HUES6 (cell line): ENCODE results near the gene TNN.
A peak's percentile ranks its signal among the peaks of the same experiment; 100 is the strongest.

Experiments used
- H3K27ac ChIP-seq: 2 replicates; pipeline ENCODE4 v1.7.0; 2013; ENCODE audit warnings: low read depth, mild to moderate bottlenecking, low read length, inconsistent platforms
- H3K27me3 ChIP-seq: 2 replicates; pipeline ENCODE4 v1.6.1; 2013; ENCODE audit warnings: low read length; ENCODE audit not compliant: control insufficient read depth, insufficient read depth
- H3K36me3 ChIP-seq: 2 replicates; pipeline ENCODE4 v1.6.1; 2013; ENCODE audit warnings: low read length; ENCODE audit not compliant: control insufficient read depth, insufficient read depth
- H3K4me1 ChIP-seq: 2 replicates; pipeline ENCODE4 v1.6.1; 2013; ENCODE audit warnings: low read length; ENCODE audit not compliant: control insufficient read depth, insufficient read depth
- H3K4me3 ChIP-seq: 2 replicates; pipeline ENCODE4 v1.5.1; 2013; ENCODE audit warnings: low read depth, low read length
- H3K9ac ChIP-seq: one replicate; pipeline ENCODE4 v1.6.1; 2013; ENCODE audit warnings: mild to moderate bottlenecking, low read length
- H3K9me3 ChIP-seq: 2 replicates; pipeline ENCODE4 v1.6.1; 2013; ENCODE audit warnings: low read depth, low read length; ENCODE audit not compliant: control insufficient read depth, insufficient read depth

Gene TNN

GRCh38 chr1:175192630-175193526 lies 125.2 kb downstream of the TNN start, which contains the start of gene KIAA0040:
Gene KIAA0040 (minus strand): TSS chr1:175192776. CDS start chr1:175161013, 31,763 bp downstream.
- Histone ChIP-seq H3K9ac (peak within 1 kb of the TSS; percentile 56), H3K9me3 (no peaks in the 10 kb centered on the region), H3K36me3 (no peaks in the 10 kb centered on the region), H3K27me3 (peaks cover 49% of the 10 kb centered on the region), H3K4me3 (peak within 1 kb of the TSS; percentile 89), H3K4me1 (peaks cover 6% of the 10 kb centered on the region), H3K27ac (no peak within 1 kb of the TSS)

GRCh38 chr1:175193527-175193910 lies 125.9 kb downstream of the TNN start:
- Histone ChIP-seq H3K9me3 (no peaks in the 10 kb centered on the region), H3K4me1 (peaks cover 6% of the 10 kb centered on the region), H3K27ac (no peak overlapping the region), H3K36me3 (no peaks in the 10 kb centered on the region), H3K27me3 (peaks cover 49% of the 10 kb centered on the region), H3K4me3 (peak overlapping the region; percentile 89), H3K9ac (no peak overlapping the region)

GRCh38 chr1:175195281-175195680 lies 127.6 kb downstream of the TNN start:
- peaks cover 48% of the 10 kb centered on the region for H3K27me3 ChIP-seq
- no peaks in the 10 kb centered on the region for H3K36me3 ChIP-seq
- H3K4me1 ChIP-seq, result peaks cover 6% of the 10 kb centered on the region
- no peak overlapping the region for H3K27ac ChIP-seq
- no peak overlapping the region for H3K9ac ChIP-seq
- H3K9me3 ChIP-seq, result no peaks in the 10 kb centered on the region
- H3K4me3 ChIP-seq, result no peak overlapping the region

- Histone ChIP-seq H3K9me3 (no peaks in the 10 kb centered on the region), H3K9ac (no peak overlapping the region), H3K4me1 (peaks cover 6% of the 10 kb centered on the region), H3K4me3 (no peak overlapping the region), H3K36me3 (no peaks in the 10 kb centered on the region), H3K27ac (no peak overlapping the region), H3K27me3 (peaks cover 43% of the 10 kb centered on the region)
Observed at GRCh38 chr1:175195798-175196197, 128.2 kb downstream of the TNN start.

- H3K36me3 ChIP-seq, result no peaks in the 10 kb centered on the region
- no peaks in the 10 kb centered on the region for H3K9me3 ChIP-seq
- no peak overlapping the region for H3K27ac ChIP-seq
- peaks cover 26% of the 10 kb centered on the region for H3K27me3 ChIP-seq
- H3K4me3 ChIP-seq, result no peak overlapping the region
- H3K4me1 ChIP-seq, result no peaks in the 10 kb centered on the region; the same call in 1 of the 2 replicates
- no peak overlapping the region for H3K9ac ChIP-seq
Observed at GRCh38 chr1:175197531-175197930, 129.9 kb downstream of the TNN start.
